Measurements from ENCODE around the gene CETP. TPM values are rescaled to one million over a fixed set of nuclear protein-coding genes. Genes with fewer than 3 reads are reported as not detected.
"Not testable (repeated sequence)": the region's sequence is repeated elsewhere in the genome, so short reads cannot be mapped to it uniquely, and the experiment has no call there.

CETP gene
- total RNA-seq, 1 donor from 2014 or later = 0.16 TPM

DNA sequence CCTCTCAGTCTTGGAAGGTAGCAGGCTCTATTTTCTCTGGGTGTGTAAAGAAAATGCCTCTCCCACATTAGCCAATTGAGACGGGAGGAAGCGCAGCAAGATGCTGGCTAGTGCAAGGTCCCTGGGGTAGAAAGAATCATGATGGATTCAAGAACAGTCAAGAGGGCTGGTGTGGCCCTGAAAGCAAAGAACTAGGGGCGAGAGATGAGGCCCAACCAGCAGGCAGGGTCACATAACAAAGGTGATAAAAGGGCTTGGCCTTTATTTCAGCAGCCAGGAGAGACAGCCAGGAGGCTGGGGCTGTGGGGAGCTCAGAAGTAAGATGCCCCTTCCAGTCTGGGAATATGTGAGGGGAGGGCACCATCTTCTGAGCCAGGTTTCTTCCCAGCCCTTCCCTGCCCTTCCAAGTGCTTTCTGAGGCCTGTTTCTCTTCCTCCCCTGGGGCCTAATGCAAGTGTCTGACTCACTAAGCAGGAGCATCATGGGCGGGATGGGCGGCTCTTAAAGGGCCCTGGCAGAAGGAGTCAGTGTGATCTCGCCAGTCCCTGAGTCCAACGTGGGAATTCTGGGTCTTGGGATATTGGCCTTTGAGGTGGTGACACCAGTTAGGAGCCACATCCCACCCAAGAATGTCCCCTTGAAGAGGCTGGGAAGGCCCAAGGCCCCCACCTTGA is 23.7 kb downstream of the CETP start:
- Histone ChIP-seq H3K36me3 (no peaks in the 10 kb centered on the region), H3K27me3 (ENCODE audit: low read depth) (no peaks in the 10 kb centered on the region), H3K9me3 (replicated peaks) (no peaks in the 10 kb centered on the region), H3K4me3 (no peak overlapping the region), H3K27ac (replicated peaks) (peak overlapping the region; percentile 67), H3K4me1 (peaks cover 63% of the 10 kb centered on the region)
- TF ChIP-seq, protein P1, sequence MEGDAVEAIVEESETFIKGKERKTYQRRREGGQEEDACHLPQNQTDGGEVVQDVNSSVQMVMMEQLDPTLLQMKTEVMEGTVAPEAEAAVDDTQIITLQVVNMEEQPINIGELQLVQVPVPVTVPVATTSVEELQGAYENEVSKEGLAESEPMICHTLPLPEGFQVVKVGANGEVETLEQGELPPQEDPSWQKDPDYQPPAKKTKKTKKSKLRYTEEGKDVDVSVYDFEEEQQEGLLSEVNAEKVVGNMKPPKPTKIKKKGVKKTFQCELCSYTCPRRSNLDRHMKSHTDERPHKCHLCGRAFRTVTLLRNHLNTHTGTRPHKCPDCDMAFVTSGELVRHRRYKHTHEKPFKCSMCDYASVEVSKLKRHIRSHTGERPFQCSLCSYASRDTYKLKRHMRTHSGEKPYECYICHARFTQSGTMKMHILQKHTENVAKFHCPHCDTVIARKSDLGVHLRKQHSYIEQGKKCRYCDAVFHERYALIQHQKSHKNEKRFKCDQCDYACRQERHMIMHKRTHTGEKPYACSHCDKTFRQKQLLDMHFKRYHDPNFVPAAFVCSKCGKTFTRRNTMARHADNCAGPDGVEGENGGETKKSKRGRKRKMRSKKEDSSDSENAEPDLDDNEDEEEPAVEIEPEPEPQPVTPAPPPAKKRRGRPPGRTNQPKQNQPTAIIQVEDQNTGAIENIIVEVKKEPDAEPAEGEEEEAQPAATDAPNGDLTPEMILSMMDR (IDR thresholded peaks at IDR 0.05; ENCODE audit: borderline replicate concordance) = no peak
- intact Hi-C loops (cut with micrococcal nuclease) = no loop called here
- DNase-seq = peak; percentile 62

DNA sequence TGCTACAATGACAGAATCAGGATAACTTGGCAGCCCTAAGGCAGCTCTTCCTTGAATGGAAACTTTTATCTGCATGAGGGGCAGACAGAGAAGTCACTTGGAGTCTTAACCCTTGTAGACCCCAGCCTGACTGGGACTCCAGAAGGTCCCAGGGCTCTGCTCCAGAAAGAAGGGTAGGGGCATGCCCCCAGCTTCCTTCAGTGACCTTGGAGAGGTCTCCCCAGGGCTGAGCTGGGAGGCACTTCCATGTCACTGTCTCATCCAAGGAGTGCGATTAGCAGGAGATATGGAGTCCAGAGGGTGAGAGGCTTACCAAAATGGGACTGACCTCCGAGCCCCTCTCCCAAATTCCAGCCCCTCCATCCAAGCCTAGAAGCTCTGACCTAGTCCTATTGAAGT is 24.2 kb downstream of the CETP start:
- TF ChIP-seq, protein P1 (IDR thresholded peaks at IDR 0.05; ENCODE audit: borderline replicate concordance) = no peak
- Histone ChIP-seq H3K27me3 (ENCODE audit: low read depth) (no peaks in the 10 kb centered on the region), H3K9me3 (replicated peaks) (no peaks in the 10 kb centered on the region), H3K27ac (replicated peaks) (peak overlapping the region; percentile 67), H3K4me1 (peaks cover 68% of the 10 kb centered on the region), H3K4me3 (no peak overlapping the region), H3K36me3 (no peaks in the 10 kb centered on the region)
- intact Hi-C loops (cut with micrococcal nuclease) = no loop called here
- DNase-seq = no peak

DNA sequence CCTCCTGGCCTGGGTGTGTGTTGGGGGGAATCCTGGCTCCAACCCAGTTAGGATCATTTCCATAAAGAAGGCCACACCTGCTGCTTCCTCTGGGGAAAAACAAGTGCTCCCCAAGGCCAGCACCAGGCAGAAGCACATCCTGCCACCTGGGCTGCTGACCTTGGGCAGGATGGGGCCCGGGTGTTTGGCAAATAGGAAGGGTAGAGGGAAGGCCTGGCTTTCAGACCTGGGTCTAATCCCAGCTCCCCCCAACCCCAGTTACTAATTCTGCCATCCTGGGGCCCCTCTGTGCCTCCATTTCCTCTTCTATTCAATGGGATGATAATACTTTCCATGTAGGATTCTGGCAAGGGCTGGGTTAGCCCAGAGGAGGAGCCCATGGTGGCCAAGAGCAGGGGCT is 24.6 kb downstream of the CETP start:
- Histone ChIP-seq H3K36me3 (no peaks in the 10 kb centered on the region), H3K27me3 (ENCODE audit: low read depth) (no peaks in the 10 kb centered on the region), H3K4me3 (no peak overlapping the region), H3K4me1 (peaks cover 72% of the 10 kb centered on the region), H3K9me3 (replicated peaks) (no peaks in the 10 kb centered on the region), H3K27ac (replicated peaks) (peak overlapping the region; percentile 67)
- DNase-seq = no peak
- TF ChIP-seq, protein P1 (IDR thresholded peaks at IDR 0.05; ENCODE audit: borderline replicate concordance) = no peak
- intact Hi-C loops (cut with micrococcal nuclease) = no loop called here

DNA sequence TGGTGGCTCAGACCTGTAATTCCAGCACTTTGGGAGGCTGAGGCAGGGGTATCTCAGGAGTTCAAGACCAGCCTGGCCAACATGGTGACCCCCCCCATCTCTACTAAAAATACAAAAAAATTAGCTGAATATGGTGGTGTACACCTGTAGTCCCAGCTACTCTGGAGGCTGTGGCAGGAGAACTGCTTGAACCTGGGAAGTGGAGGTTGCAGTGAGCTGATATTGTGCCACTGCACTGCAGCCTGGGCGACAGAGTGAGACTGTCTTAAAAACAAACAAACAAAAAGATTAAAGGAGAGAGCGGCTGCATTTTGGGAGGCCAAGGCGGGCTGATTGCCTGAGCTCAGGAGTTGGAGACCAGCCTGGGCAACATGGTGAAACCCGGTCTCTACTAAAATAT is 25.2 kb downstream of the CETP start:
- intact Hi-C loops (cut with micrococcal nuclease); H3K36me3 ChIP-seq; H3K9me3 ChIP-seq (replicated peaks); H3K4me3 ChIP-seq; H3K27me3 ChIP-seq (ENCODE audit: low read depth); DNase-seq: not testable (repeated sequence)
- peak overlapping the region; percentile 67 for H3K27ac ChIP-seq (replicated peaks)
- H3K4me1 ChIP-seq = peaks cover 78% of the 10 kb centered on the region

DNA sequence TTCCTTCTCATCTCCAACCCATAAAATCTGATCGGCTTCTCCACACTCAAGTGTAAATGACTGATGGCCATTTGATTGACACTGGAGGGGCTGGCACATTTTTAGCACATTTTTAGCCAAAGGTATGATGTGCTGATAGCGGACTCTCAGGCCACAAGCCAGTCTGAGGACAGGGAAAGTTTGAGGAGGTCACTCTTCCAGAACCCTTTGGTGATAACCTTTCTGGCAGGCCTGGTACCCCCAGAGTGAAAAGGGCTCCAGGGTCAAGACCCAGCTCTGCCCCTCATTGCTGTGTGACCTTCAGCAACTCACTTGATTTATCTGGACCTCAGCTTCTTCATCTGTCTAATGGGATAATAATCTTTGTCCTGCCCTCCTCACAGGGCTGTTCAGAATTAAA is 25.9 kb downstream of the CETP start:
- TF ChIP-seq, protein P1 (IDR thresholded peaks at IDR 0.05; ENCODE audit: borderline replicate concordance) = no peak
- no peak for DNase-seq
- H3K4me3 ChIP-seq = no peak overlapping the region
- intact Hi-C loops (cut with micrococcal nuclease) = no loop called here
- peaks cover 83% of the 10 kb centered on the region for H3K4me1 ChIP-seq
- H3K36me3 ChIP-seq = no peaks in the 10 kb centered on the region
- no peaks in the 10 kb centered on the region for H3K9me3 ChIP-seq (replicated peaks)
- H3K27me3 ChIP-seq (ENCODE audit: low read depth) = no peaks in the 10 kb centered on the region
- peak overlapping the region; percentile 92 for H3K27ac ChIP-seq (replicated peaks)

DNA sequence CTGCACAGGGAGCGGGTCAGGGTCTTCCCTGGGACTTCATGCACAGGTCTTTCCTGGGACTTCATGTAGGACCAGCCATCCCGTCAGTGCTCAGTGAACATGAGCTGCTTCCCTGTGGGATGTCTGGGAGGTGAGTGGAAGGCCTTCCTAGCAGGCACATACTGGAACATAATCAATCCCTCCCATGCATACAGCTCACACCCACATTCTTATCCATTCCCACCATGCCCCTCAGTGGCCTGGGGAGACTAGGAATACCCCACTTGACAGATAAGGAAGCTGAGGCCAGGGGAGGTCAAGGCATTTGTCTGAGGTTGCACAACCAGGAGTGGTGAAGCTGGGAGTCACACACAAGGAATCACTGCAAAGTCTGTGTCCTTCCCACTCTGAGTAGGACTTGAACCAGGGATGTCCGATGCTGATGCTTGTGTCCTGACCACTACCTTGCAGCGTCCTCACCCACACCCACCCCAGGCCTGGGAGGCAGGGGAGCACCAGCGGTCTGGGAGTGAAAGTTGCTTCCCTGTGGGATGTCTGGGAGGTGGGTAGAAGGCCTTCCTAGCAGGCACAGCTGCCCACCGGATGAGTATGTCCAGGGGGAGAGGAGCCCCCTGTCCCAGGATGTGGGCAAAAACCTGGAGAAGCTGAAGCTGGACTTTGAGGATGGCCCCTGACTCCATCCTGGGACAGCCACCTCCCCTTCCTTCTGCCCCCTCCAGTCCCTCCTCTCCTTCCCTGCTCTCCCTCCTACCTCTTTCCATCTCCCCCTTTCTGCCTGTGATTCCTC is 26.6 kb downstream of the CETP start:
- Histone ChIP-seq H3K27me3 (ENCODE audit: low read depth) (no peaks in the 10 kb centered on the region), H3K9me3 (replicated peaks) (no peaks in the 10 kb centered on the region), H3K4me1 (peaks cover 83% of the 10 kb centered on the region), H3K4me3 (peak overlapping the region; percentile 95), H3K27ac (replicated peaks) (peak overlapping the region; percentile 92), H3K36me3 (no peaks in the 10 kb centered on the region)
- no peak for DNase-seq
- intact Hi-C loops (cut with micrococcal nuclease) = no loop called here
- TF ChIP-seq, protein P1 (IDR thresholded peaks at IDR 0.05; ENCODE audit: borderline replicate concordance) = no peak
